ENCODE results near the gene MSI2.

- TF ChIP-seq CTCF (conservative IDR thresholded peaks at IDR 0.05; ENCODE audit: low read length) (no peak), EZH2phosphoT487 (IDR thresholded peaks at IDR 0.05; ENCODE audit: borderline replicate concordance, low read depth, low read length) (no peak)
Measured at GRCh38 chr17:57517632-57518456, 261.5 kb downstream of the MSI2 start.
